Spleen (tissue), 11 donors: ENCODE measurements around the gene UBASH3B. TPM values are rescaled to one million over a fixed set of nuclear protein-coding genes. Genes with fewer than 3 reads are reported as not detected.

Experiments used
- DNase-seq: peaks from one replicate; pipeline ENCODE4 v3.0.0-alpha.2; 2020
- H3K27ac ChIP-seq, 8 donors: fragments of 200-600 bp; sonication (generic) in 7 of 8; 1 replicate in 4 of 8; 2 replicates in 4 of 8; pipeline versions ENCODE4 v1.5.0 to v1.8.0; 2016 to 2021; ENCODE audit warnings: inconsistent platforms in 4 of 8, mild to moderate bottlenecking in 4 of 8, moderate library complexity in 1 of 8
- H3K27me3 ChIP-seq, 7 donors: fragments of 200-600 bp; sonication (generic) in 6 of 7; replicated peaks in 1 of 7; 1 replicate in 4 of 7; 2 replicates in 3 of 7; pipeline versions ENCODE4 v1.5.0 to v1.8.0; 2016 to 2021; ENCODE audit warnings: inconsistent platforms in 3 of 7, mild to moderate bottlenecking in 1 of 7
- H3K36me3 ChIP-seq, 6 donors: fragments of 200-600 bp; sonication (generic) in 5 of 6; 1 replicate in 4 of 6; 2 replicates in 2 of 6; pipeline versions ENCODE4 v1.5.0 to v1.8.0; 2016 to 2021; ENCODE audit warnings: inconsistent platforms in 2 of 6
- H3K4me1 ChIP-seq, 6 donors: fragments of 200-600 bp; sonication (generic) in 5 of 6; 1 replicate in 3 of 6; 2 replicates in 3 of 6; pipeline versions ENCODE4 v1.5.0 to v1.8.0; 2016 to 2021; ENCODE audit warnings: inconsistent platforms in 3 of 6
- H3K4me3 ChIP-seq, 8 donors: fragments of 200-600 bp; sonication (generic) in 7 of 8; 1 replicate in 4 of 8; 2 replicates in 4 of 8; pipeline versions ENCODE4 v1.5.0 to v1.8.0; 2016 to 2021; ENCODE audit warnings: inconsistent platforms in 4 of 8, mild to moderate bottlenecking in 4 of 8, moderate library complexity in 2 of 8
- H3K9me3 ChIP-seq, 8 donors: fragments of 200-600 bp; sonication (generic) in 7 of 8; 1 replicate in 4 of 8; 2 replicates in 4 of 8; pipeline versions ENCODE4 v1.5.0 to v1.8.0; 2016 to 2021; ENCODE audit warnings: inconsistent platforms in 4 of 8
- POLR2A ChIP-seq, 3 donors: fragments of 450-650 bp; IDR thresholded peaks; one replicate each; pipeline ENCODE4 v1.5.1; 2017; ENCODE audit warnings: antibody characterized with exemption in 3 of 3, mild to moderate bottlenecking in 1 of 3
- POLR2AphosphoS5 ChIP-seq, 3 donors: sonication (generic); formaldehyde crosslinking; IDR thresholded peaks; one replicate each; pipeline ENCODE4 v1.5.1; 2017; ENCODE audit warnings: antibody characterized with exemption in 3 of 3
- WGBS, 5 donors: extraction: QIAGEN DNeasy Blood & Tissue Kit in 3 of 5; methylation state at CpG; one replicate each; pipeline versions ENCODE4 v1.1.5 to v1.1.7; 2013 to 2018; 5-methylcytosine and 5-hydroxymethylcytosine counted together
- intact Hi-C: fragments of 100-400 bp; cut with DNase I; formaldehyde crosslinking; loops from one replicate; pipeline ENCODE4 v1.15.0; 2023; ENCODE audit warnings: low total_unique reads
- polyA plus RNA-seq, 3 donors: library from polyadenylated mRNA; stranded (reverse); fragments of 200-250 nt; gene quantifications; one replicate each; pipeline ENCODE4 v1.2.1, GENCODE V29; 2013
- total RNA-seq, 7 donors: library from RNA; depleted of rRNA in 3 of 7; stranded (reverse); fragments of >200 nt in 3 of 7; fragmentation: NEBNext Ultra II Directional in 4 of 7; extraction: Animal tissue kit (Norgen Biotek cat#: 25700) in 4 of 7; gene quantifications; one replicate each; pipeline versions ENCODE4 v1.1.0 to v1.2.1, GENCODE V29; 2016 to 2021
- TF ChIP-seq, protein P1 (sequence below), 11 experiments: fragments of 200-600 bp in 7 of 11; fragments of 450-650 bp in 4 of 11; sonication (generic) in 4 of 11; IDR thresholded peaks in 8 of 11; conservative IDR thresholded peaks in 3 of 11; 1 replicate in 7 of 11; 2 replicates in 4 of 11; pipeline versions ENCODE4 v1.4.0 to v1.8.0; 2016 to 2021; ENCODE audit warnings: antibody characterized with exemption in 11 of 11, inconsistent platforms in 4 of 11, mild to moderate bottlenecking in 1 of 11
- donor health status: healthy with polysubstance abuse.
- donor health status: DM: no; HTN: no; CAD: no; lungs with moderate emphysema.
- donor health status: DM: no; HTN: no; CAD: no.
- donor health status: Bipolar disorder and iron deficiency.
- donor health status: healthy.
- donor health status: DM: no; HTN: no; CAD: no.
- donor health status: DM: yes; HTN: yes; CAD: no.

The UBASH3B gene
- total and polyA plus RNA-seq, 10 donors, result 4.4 to 190 (median 77.9) TPM

GRCh38 chr11:122668562-122669090, 13.1 kb downstream of the UBASH3B start:
- Histone ChIP-seq H3K36me3 (peaks cover 0 to 48% (median 0%) of the 10 kb centered on the region in 6 donors), H3K27me3 (no peaks in the 10 kb centered on the region), H3K27ac (peak overlapping the region in 6 of 8 donors; percentile 32 to 67 (median 46)), H3K9me3 (peaks cover 0 to 7% (median 0%) of the 10 kb centered on the region in 8 donors), H3K4me1 (peaks cover 11 to 100% (median 85%) of the 10 kb centered on the region in 6 donors), H3K4me3 (no peak overlapping the region)
- WGBS, 5 donors, result 26 to 46% (median 34%) methylated on average over 6 of the region's 6 CpGs
- DNase-seq, result no peak
- TF ChIP-seq POLR2AphosphoS5 (IDR thresholded peaks at IDR 0.05) (no peak), POLR2A (IDR thresholded peaks at IDR 0.05) (no peak)
- TF ChIP-seq, protein P1, sequence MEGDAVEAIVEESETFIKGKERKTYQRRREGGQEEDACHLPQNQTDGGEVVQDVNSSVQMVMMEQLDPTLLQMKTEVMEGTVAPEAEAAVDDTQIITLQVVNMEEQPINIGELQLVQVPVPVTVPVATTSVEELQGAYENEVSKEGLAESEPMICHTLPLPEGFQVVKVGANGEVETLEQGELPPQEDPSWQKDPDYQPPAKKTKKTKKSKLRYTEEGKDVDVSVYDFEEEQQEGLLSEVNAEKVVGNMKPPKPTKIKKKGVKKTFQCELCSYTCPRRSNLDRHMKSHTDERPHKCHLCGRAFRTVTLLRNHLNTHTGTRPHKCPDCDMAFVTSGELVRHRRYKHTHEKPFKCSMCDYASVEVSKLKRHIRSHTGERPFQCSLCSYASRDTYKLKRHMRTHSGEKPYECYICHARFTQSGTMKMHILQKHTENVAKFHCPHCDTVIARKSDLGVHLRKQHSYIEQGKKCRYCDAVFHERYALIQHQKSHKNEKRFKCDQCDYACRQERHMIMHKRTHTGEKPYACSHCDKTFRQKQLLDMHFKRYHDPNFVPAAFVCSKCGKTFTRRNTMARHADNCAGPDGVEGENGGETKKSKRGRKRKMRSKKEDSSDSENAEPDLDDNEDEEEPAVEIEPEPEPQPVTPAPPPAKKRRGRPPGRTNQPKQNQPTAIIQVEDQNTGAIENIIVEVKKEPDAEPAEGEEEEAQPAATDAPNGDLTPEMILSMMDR (IDR thresholded peaks at IDR 0.05 in 8 of 11, conservative IDR thresholded peaks at IDR 0.05 in 3 of 11), result no peak
- intact Hi-C loops, result no loop called here

- no peak for TF ChIP-seq POLR2AphosphoS5 (IDR thresholded peaks at IDR 0.05)
- TF ChIP-seq, protein P1 (IDR thresholded peaks at IDR 0.05 in 8 of 11, conservative IDR thresholded peaks at IDR 0.05 in 3 of 11), result no peak
- no peak for TF ChIP-seq POLR2A (IDR thresholded peaks at IDR 0.05)
- peaks cover 18 to 100% (median 87%) of the 10 kb centered on the region in 6 donors for H3K4me1 ChIP-seq
- intact Hi-C loops, result no loop called here
- 50 to 88% (median 75%) methylated on average over 1 of the region's 1 CpG for WGBS, 5 donors
- DNase-seq, result no peak
- peaks cover 0 to 7% (median 0%) of the 10 kb centered on the region in 8 donors for H3K9me3 ChIP-seq
- H3K27me3 ChIP-seq, result no peaks in the 10 kb centered on the region
- no peak overlapping the region for H3K4me3 ChIP-seq
- peaks cover 0 to 39% (median 0%) of the 10 kb centered on the region in 6 donors for H3K36me3 ChIP-seq
- peak overlapping the region in 3 of 8 donors; percentile 45 to 67 (median 60) for H3K27ac ChIP-seq
These were observed 14.6 kb downstream of the UBASH3B start for GRCh38 chr11:122670131-122670530.

DNA sequence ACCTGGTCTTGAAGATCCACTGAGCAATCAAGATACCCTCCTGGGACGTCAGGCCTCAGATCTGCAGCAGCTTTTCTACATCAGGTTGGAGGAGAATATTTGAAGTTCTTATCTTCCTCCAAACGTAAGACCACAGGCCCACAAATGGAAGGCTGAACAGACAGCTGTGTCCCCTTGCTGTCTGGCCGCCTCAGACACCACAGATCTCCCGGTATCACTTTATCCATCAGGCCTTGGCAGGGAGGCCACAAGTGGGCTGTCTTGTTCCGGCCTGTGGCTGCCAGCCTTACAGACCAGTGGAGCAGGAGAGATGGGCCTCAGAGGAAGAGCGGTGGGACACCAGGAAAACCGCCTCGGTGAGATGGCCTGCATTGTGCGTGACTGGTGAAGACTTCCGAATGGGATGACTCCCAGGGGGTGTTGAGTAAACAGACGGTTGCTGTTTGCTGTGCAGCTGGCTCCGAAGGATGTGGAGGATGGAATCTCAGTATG, 15.9 kb downstream of the UBASH3B start:
- Histone ChIP-seq H3K27ac (peak overlapping the region in 2 of 8 donors; percentile 28 to 82), H3K4me3 (no peak overlapping the region), H3K9me3 (peaks cover 0 to 7% (median 0%) of the 10 kb centered on the region in 8 donors), H3K36me3 (peaks cover 0 to 34% (median 0%) of the 10 kb centered on the region in 6 donors), H3K27me3 (no peaks in the 10 kb centered on the region), H3K4me1 (peaks cover 21 to 100% (median 85%) of the 10 kb centered on the region in 6 donors)
- WGBS, 5 donors, result 43 to 59% (median 54%) methylated on average over 11 to 12 of the region's 12 CpGs
- no peak for DNase-seq
- intact Hi-C loops, result no loop called here
- TF ChIP-seq POLR2A (IDR thresholded peaks at IDR 0.05) (no peak), POLR2AphosphoS5 (IDR thresholded peaks at IDR 0.05) (peak in 2 of 3 donors; percentile 15 to 35)
- TF ChIP-seq, protein P1 (IDR thresholded peaks at IDR 0.05 in 8 of 11, conservative IDR thresholded peaks at IDR 0.05 in 3 of 11), result no peak

GRCh38 chr11:122672892-122673291, 17.4 kb downstream of the UBASH3B start:
- 60 to 96% (median 67%) methylated on average over 2 to 4 of the region's 4 CpGs for WGBS, 5 donors
- Histone ChIP-seq H3K27ac (peak overlapping the region in 5 of 8 donors; percentile 33 to 82 (median 76)), H3K4me3 (no peak overlapping the region), H3K4me1 (peaks cover 22 to 100% (median 72%) of the 10 kb centered on the region in 6 donors), H3K36me3 (peaks cover 0 to 34% (median 0%) of the 10 kb centered on the region in 6 donors), H3K9me3 (peaks cover 0 to 7% (median 0%) of the 10 kb centered on the region in 8 donors), H3K27me3 (no peaks in the 10 kb centered on the region)
- TF ChIP-seq POLR2AphosphoS5 (IDR thresholded peaks at IDR 0.05), result peak in 1 of 3 donors; percentile 61
- TF ChIP-seq, protein P1 (IDR thresholded peaks at IDR 0.05 in 8 of 11, conservative IDR thresholded peaks at IDR 0.05 in 3 of 11), result no peak
- no peak for TF ChIP-seq POLR2A (IDR thresholded peaks at IDR 0.05)
- intact Hi-C loops, result no loop called here
- no peak for DNase-seq
